ENCODE measurements around the gene GADD45B. TPM values are rescaled to one million over a fixed set of nuclear protein-coding genes. Genes with fewer than 3 reads are reported as not detected.
"Not testable (repeated sequence)": the region's sequence is repeated elsewhere in the genome, so short reads cannot be mapped to it uniquely, and the experiment has no call there.

The GADD45B gene
- total and polyA plus RNA-seq, 8 donors, result 52.9 to 588 (median 81.9) TPM

DNA sequence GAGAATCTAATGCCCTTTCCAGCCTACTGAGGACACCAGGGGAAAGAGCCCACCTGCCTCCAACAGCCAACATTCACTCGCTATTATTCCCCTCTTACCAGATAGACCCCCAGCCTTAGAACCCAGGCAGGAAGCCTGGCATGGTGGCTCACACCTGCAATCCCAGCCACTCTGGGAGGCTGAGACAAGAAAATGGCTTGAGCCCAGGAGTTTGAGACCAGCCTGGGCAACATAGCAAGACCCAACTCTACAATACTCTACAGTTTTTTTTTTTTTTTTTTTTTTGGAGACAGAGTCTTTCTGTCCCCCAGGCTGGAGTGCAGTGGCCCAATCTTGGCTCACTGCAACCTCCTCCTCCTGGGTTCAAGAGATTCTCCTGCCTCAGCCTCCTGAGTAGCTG, 15.7 kb upstream of the GADD45B start:
- TF ChIP-seq POLR2AphosphoS5 (IDR thresholded peaks at IDR 0.05) (no peak), EP300 (IDR thresholded peaks at IDR 0.05) (no peak), POLR2A (IDR thresholded peaks at IDR 0.05) (no peak), CTCF (IDR thresholded peaks at IDR 0.05) (no peak)
- WGBS, 5 donors, result 86 to 100% (median 96%) methylated on average over 1 of the region's 1 CpG
- intact Hi-C loops (cut with DNase I; ENCODE audit: low total_unique reads), result no loop called here

DNA sequence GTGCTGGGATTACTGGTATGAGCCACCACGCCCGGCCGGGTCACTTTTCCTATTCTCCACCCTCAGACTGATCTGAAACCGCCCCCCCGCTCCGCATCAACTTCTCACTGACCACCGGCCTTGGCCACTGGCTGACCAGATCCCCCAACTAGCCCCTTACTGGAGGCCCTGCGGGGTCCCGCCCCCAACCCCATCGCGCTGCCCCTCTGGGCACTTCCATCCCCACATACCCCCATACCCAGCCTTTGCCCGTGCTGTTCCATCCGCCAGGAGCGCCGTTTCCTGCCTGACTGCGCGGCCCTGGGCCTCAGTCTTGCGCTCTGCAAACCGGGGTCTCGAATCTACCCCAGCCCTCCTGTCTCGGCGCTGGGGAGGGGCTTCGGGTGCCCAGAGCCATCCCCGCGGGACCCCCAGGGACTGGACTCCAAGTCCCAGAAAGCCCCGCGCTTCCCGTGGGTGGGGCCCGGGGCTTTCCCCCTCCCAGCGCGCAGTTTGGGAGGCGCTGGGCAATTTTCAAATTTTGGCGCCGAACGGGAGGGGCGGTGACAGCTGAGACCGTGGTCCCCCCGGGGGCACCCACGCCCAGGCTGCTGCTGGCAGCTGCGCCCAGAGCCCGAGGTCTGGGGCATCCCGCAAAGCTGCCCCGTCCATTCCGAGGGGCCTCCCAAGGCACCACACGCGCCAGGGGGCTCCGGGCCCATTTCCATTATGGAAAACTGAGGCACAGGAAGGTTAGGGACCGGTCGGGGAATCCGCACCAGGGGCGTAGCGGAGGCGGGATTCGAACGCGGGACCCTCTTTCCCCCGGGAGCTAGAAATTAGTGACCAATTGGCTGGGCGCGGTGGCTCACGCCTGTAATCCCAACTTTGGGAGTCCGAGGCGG, 13.9 kb upstream of the GADD45B start:
- peak overlapping the region; percentile 59 to 88 (median 71) for H3K4me3 ChIP-seq
- TF ChIP-seq CTCF (IDR thresholded peaks at IDR 0.05) (no peak), POLR2AphosphoS5 (IDR thresholded peaks at IDR 0.05) (no peak), POLR2A (IDR thresholded peaks at IDR 0.05) (no peak), EP300 (IDR thresholded peaks at IDR 0.05) (no peak)
- peaks cover 17 to 30% (median 24%) of the 10 kb centered on the region in 4 donors for H3K4me1 ChIP-seq
- intact Hi-C loops (cut with DNase I; ENCODE audit: low total_unique reads), result no loop called here
- no peaks in the 10 kb centered on the region for H3K27me3 ChIP-seq
- H3K36me3 ChIP-seq, result no peaks in the 10 kb centered on the region
- DNase-seq, result peak; percentile 34 to 81
- no peaks in the 10 kb centered on the region for H3K9me3 ChIP-seq
- H3K27ac ChIP-seq, result peak overlapping the region in 3 of 5 donors; percentile 41 to 72 (median 64)
- WGBS, 5 donors, result 2 to 4% (median 3%) methylated on average over 43 to 62 of the region's 62 CpGs

More for the DNA sequence above, 15.7 kb upstream of the GADD45B start:
- H3K4me3 ChIP-seq, result no peak overlapping the region
- no peaks in the 10 kb centered on the region for H3K27me3 ChIP-seq
- no peaks in the 10 kb centered on the region for H3K9me3 ChIP-seq
- H3K4me1 ChIP-seq, result peaks cover 25 to 41% (median 36%) of the 10 kb centered on the region in 4 donors
- no peak for DNase-seq
- no peaks in the 10 kb centered on the region for H3K36me3 ChIP-seq
- H3K27ac ChIP-seq, result no peak overlapping the region

- intact Hi-C loops (cut with DNase I; ENCODE audit: low total_unique reads), result no loop called here
- Histone ChIP-seq H3K36me3 (no peaks in the 10 kb centered on the region), H3K4me1 (peaks cover 11 to 23% (median 20%) of the 10 kb centered on the region in 4 donors), H3K4me3 (peak overlapping the region; percentile 59 to 88 (median 71)), H3K27ac (peak overlapping the region; percentile 29 to 72 (median 41)), H3K27me3 (no peaks in the 10 kb centered on the region), H3K9me3 (no peaks in the 10 kb centered on the region)
- WGBS, 5 donors, result 9 to 23% (median 15%) methylated on average over 31 to 46 of the region's 46 CpGs
- TF ChIP-seq POLR2A (IDR thresholded peaks at IDR 0.05), result no peak
- TF ChIP-seq POLR2AphosphoS5 (IDR thresholded peaks at IDR 0.05), result peak in 1 of 3 donors; percentile 51
- DNase-seq, result peak; percentile 83 to 96
These were observed 13.1 kb upstream of the GADD45B start for GRCh38 chr19:2462635-2463421.

GRCh38 chr19:2463694-2464093, 12.2 kb upstream of the GADD45B start:
- H3K27ac ChIP-seq, result peak overlapping the region in 4 of 5 donors; percentile 29 to 72 (median 52)
- H3K27me3 ChIP-seq; H3K9me3 ChIP-seq; DNase-seq; H3K36me3 ChIP-seq; H3K4me3 ChIP-seq; intact Hi-C loops (cut with DNase I; ENCODE audit: low total_unique reads): not testable (repeated sequence)
- WGBS, 5 donors, result 93 to 98% (median 97%) methylated on average over 5 of the region's 5 CpGs
- H3K4me1 ChIP-seq, result peaks cover 11 to 23% (median 20%) of the 10 kb centered on the region in 4 donors

- Histone ChIP-seq H3K27me3 (no peaks in the 10 kb centered on the region), H3K36me3 (no peaks in the 10 kb centered on the region), H3K4me3 (no peak overlapping the region), H3K9me3 (no peaks in the 10 kb centered on the region), H3K4me1 (peaks cover 11 to 23% (median 20%) of the 10 kb centered on the region in 4 donors), H3K27ac (no peak overlapping the region)
- 45 to 69% (median 58%) methylated on average over 5 of the region's 5 CpGs for WGBS, 5 donors
- intact Hi-C loops (cut with DNase I; ENCODE audit: low total_unique reads), result no loop called here
- DNase-seq, result no peak
- no peak for TF ChIP-seq EP300 (IDR thresholded peaks at IDR 0.05)
- no peak for TF ChIP-seq POLR2A (IDR thresholded peaks at IDR 0.05)
- TF ChIP-seq CTCF (IDR thresholded peaks at IDR 0.05), result no peak
- no peak for TF ChIP-seq POLR2AphosphoS5 (IDR thresholded peaks at IDR 0.05)
These were observed 11.5 kb upstream of the GADD45B start for GRCh38 chr19:2464389-2464788.

All from stomach (tissue), 9 donors.